HG02610 (cell line): Measurements from ENCODE around the gene MTPN.

ENCODE experiments used
- ATAC-seq: cut with Tn5 transposase; IDR thresholded peaks from one replicate; pipeline ENCODE4 v1.9.1; 2021; ENCODE audit warnings: mild to moderate bottlenecking, moderate library complexity; ENCODE audit not compliant: unreplicated experiment

MTPN gene

DNA sequence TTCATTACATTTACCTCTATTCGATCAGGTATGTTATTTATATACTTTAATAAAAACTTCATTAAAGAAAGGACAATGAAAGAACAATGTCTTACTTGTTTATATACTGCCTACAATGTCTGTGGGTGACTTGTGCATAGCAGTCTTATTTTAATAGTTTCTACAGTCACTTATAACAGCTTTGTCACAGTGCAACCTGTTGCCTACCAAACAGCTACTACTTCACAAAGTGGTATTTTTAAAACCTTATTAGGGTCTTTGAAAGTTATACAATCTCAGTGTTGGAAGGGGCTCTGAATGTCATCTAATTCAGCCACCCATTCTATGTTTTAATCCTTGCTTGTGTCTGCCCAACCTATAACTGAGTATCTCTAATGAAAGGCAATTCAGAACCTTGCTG is 19.0 kb downstream of the MTPN start:
- ATAC-seq = no peak

DNA sequence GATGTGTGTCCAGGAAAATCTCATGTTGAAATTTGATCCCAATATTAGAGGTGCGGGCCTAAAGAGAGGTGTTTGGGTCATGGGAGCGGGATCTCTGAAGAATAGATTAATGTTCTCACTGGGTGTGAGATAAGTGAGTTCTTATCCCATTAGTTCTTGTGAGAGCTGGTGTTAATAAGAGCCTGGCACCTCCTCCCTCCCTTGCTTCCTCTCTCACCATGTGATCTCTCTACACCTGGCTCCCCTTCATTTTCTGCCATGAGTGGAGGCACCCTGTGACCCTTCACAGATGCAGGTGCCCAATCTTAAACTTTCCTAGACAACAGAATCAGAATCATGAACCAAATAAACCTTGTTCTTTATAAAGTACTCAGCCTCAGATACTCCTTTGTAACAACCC is 19.5 kb downstream of the MTPN start:
- no peak for ATAC-seq

DNA sequence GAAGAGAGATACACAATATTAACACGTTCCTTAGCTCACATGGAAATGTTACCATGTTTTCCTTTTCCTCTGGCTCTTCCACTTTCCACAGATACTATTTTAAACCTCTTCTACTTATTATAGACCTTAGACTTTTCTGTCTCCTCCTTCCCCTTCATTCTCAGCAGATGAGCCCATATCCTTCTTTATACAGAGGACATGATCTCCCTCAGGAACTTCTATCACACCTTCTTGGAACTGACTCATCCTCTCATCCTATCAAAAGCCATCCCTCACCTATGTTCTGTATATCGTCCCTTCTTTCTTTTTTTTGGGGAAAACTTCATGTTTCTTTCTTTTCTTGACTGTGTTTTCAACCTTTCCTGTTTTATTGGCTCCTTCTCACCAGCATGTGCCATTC is 20.8 kb downstream of the MTPN start:
- no peak for ATAC-seq

- ATAC-seq = no peak
Measured at GRCh38 chr7:135950972-135951371, 26.2 kb downstream of the MTPN start.

- ATAC-seq = no peak
Measured at GRCh38 chr7:135950429-135950828, 26.7 kb downstream of the MTPN start.

- ATAC-seq = no peak
Measured at GRCh38 chr7:135946289-135947055, 30.7 kb downstream of the MTPN start.

DNA sequence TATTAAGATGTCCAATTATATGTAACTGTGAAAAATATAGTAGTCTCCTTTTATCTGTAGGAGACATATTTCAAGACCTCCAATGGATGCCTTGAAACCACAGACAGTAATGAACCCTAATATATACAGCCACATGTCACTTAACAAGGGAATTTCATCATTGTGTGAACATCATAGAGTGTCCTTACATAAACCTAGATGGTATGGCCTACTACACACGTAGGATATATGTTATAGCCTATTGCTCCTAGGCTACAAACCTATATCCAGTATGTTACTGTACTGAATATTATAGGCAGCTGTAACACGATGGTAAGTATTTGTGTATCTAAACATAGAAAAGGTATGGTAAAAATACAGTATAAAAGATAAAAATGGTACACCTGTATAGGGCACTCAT is 32.4 kb downstream of the MTPN start:
- no peak for ATAC-seq

GRCh38 chr7:135943134-135943879 is 33.9 kb downstream of the MTPN start:
- ATAC-seq = no peak

DNA sequence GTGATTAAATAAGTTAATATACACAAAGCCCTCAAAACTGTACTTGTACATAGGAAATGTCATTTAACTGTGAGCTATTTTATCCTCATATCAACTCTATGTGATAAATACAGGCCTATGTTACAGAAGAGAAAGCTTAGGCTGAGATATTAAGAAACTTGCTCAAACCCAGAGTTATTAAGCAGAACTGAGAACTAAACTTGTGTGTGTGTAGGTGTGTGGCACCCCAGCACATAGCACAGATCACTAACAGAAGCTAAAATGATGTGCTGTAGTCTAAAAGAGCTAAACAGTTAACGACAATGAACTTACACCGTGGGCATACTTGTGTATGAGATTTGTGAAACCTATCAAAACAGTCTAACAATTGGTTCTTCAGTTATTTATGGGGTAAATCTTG is 34.5 kb downstream of the MTPN start:
- ATAC-seq = peak; percentile 75

DNA sequence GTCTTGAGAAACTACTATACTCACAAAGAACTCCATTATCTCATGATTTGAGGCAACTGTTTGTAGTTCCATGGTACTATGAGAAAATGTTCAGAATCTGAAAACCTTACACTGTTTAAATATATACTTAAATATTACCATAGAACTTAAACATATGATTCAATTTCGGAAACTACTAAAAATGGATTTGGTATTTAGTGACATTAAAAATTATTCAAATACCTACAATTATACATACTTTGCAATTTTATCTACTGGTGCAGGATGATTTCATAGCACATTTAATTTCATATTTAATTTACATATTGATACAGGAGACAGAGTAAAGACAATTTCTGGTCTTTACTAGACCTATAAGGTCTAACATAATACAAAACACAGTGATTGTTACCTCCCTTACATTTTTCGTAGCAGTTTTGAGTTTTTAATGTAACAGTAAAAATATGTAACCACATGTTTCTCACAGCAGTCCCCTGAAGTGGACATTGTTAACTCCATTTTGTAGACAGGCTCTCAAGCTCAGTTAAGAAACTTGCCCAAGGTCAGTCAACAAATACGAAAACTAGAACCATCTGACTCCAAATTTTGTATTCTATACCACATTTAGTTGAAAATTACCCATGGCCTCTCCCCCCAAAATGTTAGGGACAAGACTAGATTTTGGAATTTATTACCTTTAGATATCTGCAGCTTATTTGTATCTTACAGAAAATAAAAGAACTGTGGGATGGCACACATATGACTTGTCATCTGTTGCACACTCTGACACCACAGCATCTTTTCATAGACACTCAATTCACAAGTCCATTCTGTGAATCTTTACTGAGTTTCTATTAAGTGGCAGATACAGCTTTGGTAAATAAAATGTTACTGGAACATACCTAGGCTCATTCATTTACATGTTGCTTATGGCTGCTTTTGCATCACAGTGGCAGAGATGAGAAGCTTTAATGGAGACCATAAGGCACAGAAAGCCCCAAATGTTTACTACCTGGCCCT is 36.8 kb downstream of the MTPN start:
- no peak for ATAC-seq

DNA sequence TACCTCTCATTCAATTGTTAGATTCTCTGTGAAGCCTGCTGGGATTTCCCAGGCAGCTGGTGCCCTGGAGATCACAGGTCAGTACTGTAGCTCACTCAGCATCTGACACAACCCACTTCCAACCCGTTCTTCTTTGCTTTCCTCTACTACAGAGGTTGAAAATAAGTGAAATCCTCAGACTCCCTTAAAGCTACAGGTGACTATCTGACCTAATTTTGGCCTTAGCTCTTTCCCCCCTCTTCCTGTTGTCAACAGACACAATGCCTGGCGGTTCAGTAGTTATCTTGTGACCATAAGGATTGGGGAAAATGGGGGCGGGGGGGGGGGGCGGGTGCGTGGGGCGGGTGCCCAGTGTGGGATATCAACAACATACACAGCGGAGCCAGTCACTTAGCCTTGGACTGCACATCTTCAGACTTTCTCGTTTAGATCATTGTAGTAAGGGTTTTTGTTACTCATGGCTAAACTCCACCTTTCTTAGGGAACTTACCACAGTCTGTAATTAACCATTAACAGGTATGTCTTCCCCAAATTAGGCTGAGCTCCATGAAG is 37.8 kb downstream of the MTPN start:
- ATAC-seq = no peak

DNA sequence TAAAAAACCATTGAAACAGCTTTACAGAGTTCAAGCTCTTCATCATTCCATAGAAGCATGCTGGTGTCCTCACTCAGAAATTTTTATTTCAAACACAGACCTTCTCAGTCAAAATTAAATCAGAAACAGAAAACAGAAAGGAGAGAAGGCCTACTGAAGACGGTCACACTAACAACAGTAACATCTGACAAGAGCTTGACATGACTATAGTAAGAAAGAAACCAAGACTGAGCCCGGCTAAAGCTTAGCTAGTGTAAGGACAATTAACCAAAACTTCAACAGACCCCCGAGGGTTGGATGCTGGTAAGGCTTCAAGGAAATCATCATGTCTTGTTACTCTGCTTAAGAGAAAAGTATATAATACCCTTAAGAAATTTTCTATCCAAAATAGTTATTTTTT is 38.6 kb downstream of the MTPN start:
- peak; percentile 78 for ATAC-seq

DNA sequence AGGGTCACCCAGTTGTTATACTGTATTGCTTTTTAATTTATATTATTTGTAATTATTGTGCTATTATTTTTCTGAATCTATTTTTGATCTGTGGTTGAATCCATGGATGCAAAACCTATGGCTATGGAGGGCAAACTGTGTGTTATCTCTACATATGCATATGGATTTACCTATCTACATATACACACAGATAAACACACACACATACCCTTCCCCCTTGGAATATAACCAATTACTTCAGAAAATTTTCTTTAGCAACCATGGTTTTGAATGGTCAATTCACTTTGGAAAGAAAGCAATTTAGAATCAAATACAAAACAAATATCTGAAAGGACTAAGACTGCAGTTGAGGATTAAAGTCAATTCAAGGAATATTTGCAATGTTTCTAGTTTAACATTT is 39.1 kb downstream of the MTPN start:
- ATAC-seq = no peak

DNA sequence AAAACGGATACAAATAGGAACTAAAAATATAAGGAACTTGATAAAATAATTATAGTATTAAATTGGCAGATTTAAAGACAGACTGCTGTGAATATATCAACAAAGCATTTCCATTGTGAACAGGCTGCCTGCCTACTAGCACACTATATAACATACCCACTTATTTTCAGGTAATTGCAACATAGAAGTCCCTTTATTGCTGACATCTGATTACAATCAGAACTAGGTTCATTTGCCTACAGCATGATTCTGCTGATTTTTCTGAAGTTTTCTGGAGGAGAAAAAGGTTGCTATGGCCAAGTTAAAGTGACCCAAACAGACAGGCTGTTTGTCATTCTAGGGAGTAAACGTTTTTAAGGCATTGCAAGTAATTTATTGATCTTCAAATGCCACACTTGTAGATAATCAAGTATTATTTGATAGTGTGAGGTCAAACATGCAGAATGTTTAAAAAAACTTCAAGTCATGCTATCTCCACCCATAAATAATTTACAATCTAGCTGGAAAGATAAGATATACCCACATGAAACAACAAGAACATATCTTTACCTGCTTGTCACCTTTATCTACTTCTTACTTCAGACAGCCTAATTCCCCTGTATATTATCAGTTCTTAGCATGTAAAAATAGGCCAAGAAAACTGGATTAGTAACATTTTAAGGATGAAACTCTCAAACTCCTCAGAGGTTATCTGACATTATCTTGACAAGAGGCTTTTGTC is 40.5 kb downstream of the MTPN start:
- ATAC-seq = no peak

DNA sequence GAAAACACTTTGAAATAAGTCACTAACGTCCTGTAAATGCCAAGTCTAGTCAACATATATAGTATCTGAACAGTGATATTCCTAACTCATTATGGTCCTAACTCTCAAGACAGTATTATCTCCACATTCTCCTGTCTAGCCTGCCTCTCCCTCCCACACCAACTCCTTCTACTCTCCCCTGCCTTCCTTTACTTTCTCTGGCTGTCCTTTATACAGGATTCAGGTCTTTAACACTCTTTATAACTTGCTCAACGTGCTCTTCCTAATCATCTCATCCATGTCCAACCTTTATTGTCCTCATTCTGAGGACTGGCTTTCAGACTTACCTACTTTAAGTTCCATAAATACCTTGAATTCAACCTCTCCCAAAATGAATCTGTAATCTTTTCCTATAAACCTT is 42.5 kb downstream of the MTPN start:
- no peak for ATAC-seq

DNA sequence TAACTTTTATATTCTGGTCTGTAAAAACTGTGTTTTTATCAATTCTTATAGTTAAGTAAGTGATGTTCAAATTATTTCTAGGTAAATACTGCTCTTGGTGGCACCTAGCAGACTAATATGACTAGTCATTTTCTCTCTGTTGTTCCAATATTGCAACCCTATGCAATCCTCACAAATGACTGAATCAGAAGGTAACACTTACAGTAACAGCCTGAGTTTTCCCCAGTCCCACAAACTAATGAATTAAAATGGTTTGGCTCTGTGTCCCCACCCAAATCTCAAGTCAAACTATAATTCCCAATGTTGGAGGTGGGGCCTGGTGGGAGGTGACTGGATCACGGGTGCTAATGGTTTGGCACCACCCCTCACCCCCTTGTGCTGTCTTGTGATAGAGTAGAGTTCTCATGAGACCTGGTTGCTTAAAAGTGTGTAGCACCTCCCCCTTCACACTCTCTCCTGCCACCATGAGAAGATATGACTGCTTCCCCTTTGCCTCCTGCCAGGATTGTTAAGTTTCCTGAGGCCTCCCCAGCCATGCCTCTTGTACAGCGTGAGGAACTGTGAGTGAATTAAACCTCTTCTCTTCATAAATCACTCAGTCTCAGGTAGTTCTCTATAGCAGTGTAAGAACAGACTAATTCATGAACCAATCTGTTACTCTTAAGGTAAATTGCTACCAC is 43.5 kb downstream of the MTPN start:
- ATAC-seq = no peak

- ATAC-seq = no peak
Measured at GRCh38 chr7:135932131-135932530, 45.0 kb downstream of the MTPN start.

DNA sequence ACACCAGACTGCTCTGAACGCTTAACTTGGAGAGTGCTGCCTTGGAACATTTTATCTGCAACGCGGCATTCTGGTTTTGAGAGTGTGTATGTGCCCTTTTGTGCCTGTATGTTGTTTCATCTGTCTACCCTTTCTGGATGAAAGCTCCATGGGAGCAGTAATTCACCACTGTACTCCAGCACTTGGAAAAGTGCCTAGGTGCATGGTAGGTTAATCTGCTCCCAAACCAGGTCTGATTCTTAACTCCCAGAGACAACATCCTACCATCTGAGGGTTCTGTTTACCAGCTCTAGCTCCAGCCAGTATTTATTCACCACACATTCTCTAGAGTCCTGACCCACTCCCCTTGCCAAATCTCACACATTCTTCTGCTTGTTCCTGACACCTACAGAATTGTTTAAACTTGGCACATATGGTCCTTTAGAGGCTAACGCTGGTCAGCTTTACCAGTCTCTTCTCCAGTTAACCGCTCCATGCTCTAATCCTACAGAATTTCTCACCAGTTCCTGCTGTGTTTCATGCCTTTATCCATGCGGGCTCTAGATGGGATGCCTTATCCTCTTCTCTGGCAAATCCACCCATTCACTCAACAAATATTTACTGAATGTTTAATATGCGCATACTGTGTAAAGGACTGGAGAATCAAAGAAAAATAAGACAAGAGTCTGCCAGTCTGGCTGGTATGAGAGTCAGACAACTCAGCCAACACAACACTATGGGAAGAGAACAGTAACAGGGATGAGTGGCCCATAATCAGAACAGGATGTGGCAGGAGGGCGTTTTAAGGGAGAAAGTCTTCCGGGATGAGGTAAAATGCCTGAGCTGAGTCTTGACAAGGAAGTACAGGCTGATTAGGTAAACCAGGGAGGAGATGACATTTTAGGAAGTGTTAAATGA is 46.3 kb downstream of the MTPN start:
- ATAC-seq = no peak

GRCh38 chr7:135929722-135930141 is 47.4 kb downstream of the MTPN start:
- ATAC-seq = no peak
